ENCODE data around the gene DDB1. TPM values are rescaled to one million over a fixed set of nuclear protein-coding genes. Genes with fewer than 3 reads are reported as not detected.

Gene DDB1
- total and polyA plus RNA-seq, 9 of the 15 experiments (the other 6 are each of a cell fraction or from before 2014, with no cell fraction given): 172 to 361 (median 266) TPM

GRCh38 chr11:61254403-61255025 lies 78.4 kb downstream of the DDB1 start (continued):
- TF ChIP-seq DEAF1 (CRISPR knock-in tag; IDR thresholded peaks at IDR 0.05) (peak; percentile 65), ARID1B (IDR thresholded peaks at IDR 0.05) (no peak), MAZ (CRISPR knock-in tag; conservative IDR thresholded peaks at IDR 0.05 in 1 of 2, IDR thresholded peaks at IDR 0.05 in 1 of 2) (0 out of 4 replicates have a peak, but pooled peaks of 1 of the 2 experiments have one; percentile 23), ZNF583 (CRISPR knock-in tag; IDR thresholded peaks at IDR 0.05) (no peak), RB1 (IDR thresholded peaks at IDR 0.05; ENCODE audit: low read depth) (peak; percentile 76; the same call in 1 of the 2 replicates), TGIF2 (CRISPR knock-in tag; IDR thresholded peaks at IDR 0.05) (no peak), RCOR1 (IDR thresholded peaks at IDR 0.05; ENCODE audit: borderline replicate concordance in 1 of 2, low read depth in 2 of 2, low read length in 2 of 2) (peak in 1 of 2 experiments; percentile 41; a peak in 1 of 4 replicates)
- TF ChIP-seq, protein P1, sequence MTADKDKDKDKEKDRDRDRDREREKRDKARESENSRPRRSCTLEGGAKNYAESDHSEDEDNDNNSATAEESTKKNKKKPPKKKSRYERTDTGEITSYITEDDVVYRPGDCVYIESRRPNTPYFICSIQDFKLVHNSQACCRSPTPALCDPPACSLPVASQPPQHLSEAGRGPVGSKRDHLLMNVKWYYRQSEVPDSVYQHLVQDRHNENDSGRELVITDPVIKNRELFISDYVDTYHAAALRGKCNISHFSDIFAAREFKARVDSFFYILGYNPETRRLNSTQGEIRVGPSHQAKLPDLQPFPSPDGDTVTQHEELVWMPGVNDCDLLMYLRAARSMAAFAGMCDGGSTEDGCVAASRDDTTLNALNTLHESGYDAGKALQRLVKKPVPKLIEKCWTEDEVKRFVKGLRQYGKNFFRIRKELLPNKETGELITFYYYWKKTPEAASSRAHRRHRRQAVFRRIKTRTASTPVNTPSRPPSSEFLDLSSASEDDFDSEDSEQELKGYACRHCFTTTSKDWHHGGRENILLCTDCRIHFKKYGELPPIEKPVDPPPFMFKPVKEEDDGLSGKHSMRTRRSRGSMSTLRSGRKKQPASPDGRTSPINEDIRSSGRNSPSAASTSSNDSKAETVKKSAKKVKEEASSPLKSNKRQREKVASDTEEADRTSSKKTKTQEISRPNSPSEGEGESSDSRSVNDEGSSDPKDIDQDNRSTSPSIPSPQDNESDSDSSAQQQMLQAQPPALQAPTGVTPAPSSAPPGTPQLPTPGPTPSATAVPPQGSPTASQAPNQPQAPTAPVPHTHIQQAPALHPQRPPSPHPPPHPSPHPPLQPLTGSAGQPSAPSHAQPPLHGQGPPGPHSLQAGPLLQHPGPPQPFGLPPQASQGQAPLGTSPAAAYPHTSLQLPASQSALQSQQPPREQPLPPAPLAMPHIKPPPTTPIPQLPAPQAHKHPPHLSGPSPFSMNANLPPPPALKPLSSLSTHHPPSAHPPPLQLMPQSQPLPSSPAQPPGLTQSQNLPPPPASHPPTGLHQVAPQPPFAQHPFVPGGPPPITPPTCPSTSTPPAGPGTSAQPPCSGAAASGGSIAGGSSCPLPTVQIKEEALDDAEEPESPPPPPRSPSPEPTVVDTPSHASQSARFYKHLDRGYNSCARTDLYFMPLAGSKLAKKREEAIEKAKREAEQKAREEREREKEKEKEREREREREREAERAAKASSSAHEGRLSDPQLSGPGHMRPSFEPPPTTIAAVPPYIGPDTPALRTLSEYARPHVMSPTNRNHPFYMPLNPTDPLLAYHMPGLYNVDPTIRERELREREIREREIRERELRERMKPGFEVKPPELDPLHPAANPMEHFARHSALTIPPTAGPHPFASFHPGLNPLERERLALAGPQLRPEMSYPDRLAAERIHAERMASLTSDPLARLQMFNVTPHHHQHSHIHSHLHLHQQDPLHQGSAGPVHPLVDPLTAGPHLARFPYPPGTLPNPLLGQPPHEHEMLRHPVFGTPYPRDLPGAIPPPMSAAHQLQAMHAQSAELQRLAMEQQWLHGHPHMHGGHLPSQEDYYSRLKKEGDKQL (CRISPR knock-in tag; IDR thresholded peaks at IDR 0.05; ENCODE audit: borderline replicate concordance): no peak
- TF ChIP-seq, protein P2, sequence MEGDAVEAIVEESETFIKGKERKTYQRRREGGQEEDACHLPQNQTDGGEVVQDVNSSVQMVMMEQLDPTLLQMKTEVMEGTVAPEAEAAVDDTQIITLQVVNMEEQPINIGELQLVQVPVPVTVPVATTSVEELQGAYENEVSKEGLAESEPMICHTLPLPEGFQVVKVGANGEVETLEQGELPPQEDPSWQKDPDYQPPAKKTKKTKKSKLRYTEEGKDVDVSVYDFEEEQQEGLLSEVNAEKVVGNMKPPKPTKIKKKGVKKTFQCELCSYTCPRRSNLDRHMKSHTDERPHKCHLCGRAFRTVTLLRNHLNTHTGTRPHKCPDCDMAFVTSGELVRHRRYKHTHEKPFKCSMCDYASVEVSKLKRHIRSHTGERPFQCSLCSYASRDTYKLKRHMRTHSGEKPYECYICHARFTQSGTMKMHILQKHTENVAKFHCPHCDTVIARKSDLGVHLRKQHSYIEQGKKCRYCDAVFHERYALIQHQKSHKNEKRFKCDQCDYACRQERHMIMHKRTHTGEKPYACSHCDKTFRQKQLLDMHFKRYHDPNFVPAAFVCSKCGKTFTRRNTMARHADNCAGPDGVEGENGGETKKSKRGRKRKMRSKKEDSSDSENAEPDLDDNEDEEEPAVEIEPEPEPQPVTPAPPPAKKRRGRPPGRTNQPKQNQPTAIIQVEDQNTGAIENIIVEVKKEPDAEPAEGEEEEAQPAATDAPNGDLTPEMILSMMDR (IDR thresholded peaks at IDR 0.05 in 2 of 3, conservative IDR thresholded peaks at IDR 0.05 in 1 of 3; ENCODE audit: insufficient read depth in 2 of 3, low read depth in 1 of 3, low read length in 3 of 3): peak; percentile 90 to 95 (median 94)
- TF ChIP-seq, protein P3, sequence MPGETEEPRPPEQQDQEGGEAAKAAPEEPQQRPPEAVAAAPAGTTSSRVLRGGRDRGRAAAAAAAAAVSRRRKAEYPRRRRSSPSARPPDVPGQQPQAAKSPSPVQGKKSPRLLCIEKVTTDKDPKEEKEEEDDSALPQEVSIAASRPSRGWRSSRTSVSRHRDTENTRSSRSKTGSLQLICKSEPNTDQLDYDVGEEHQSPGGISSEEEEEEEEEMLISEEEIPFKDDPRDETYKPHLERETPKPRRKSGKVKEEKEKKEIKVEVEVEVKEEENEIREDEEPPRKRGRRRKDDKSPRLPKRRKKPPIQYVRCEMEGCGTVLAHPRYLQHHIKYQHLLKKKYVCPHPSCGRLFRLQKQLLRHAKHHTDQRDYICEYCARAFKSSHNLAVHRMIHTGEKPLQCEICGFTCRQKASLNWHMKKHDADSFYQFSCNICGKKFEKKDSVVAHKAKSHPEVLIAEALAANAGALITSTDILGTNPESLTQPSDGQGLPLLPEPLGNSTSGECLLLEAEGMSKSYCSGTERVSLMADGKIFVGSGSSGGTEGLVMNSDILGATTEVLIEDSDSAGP (CRISPR knock-in tag; IDR thresholded peaks at IDR 0.05): no peak
